Middle frontal gyrus (tissue), 1 donor: ENCODE data around the gene ASTN2.
A peak's percentile ranks its signal among the peaks of the same experiment; 100 is the strongest.

Source experiments
- DNase-seq: peaks from one replicate; pipeline ENCODE4 v3.0.0-alpha.2; 2015; ENCODE audit warnings: low spot score; ENCODE audit errors: extremely low spot score

ASTN2 gene

GRCh38 chr9:117304549-117304948 is 110.3 kb downstream of the ASTN2 start:
- DNase-seq, result no peak

GRCh38 chr9:117303643-117304230 is 111.1 kb downstream of the ASTN2 start:
- no peak for DNase-seq

GRCh38 chr9:117302487-117302886 is 112.4 kb downstream of the ASTN2 start:
- no peak for DNase-seq

GRCh38 chr9:117300371-117301110 is 114.3 kb downstream of the ASTN2 start:
- no peak for DNase-seq

- no peak for DNase-seq
Observed at GRCh38 chr9:117296453-117296852, 118.4 kb downstream of the ASTN2 start.

GRCh38 chr9:117293206-117294114 is 121.4 kb downstream of the ASTN2 start:
- DNase-seq, result no peak

- no peak for DNase-seq
Observed at GRCh38 chr9:117290856-117291622, 123.8 kb downstream of the ASTN2 start.

- DNase-seq, result no peak
Observed at GRCh38 chr9:117290306-117290840, 124.5 kb downstream of the ASTN2 start.

GRCh38 chr9:117286245-117286644 is 128.6 kb downstream of the ASTN2 start:
- DNase-seq, result no peak

GRCh38 chr9:117284414-117284813 is 130.4 kb downstream of the ASTN2 start:
- DNase-seq, result no peak

- no peak for DNase-seq
Observed at GRCh38 chr9:117282541-117282940, 132.3 kb downstream of the ASTN2 start.

GRCh38 chr9:117278471-117279035 is 136.3 kb downstream of the ASTN2 start:
- no peak for DNase-seq

GRCh38 chr9:117278020-117278419 is 136.8 kb downstream of the ASTN2 start:
- DNase-seq, result no peak

GRCh38 chr9:117276444-117276843 is 138.4 kb downstream of the ASTN2 start:
- no peak for DNase-seq

- no peak for DNase-seq
Observed at GRCh38 chr9:117273612-117274011, 141.2 kb downstream of the ASTN2 start.

- DNase-seq, result no peak
Observed at GRCh38 chr9:117268847-117269446, 145.9 kb downstream of the ASTN2 start.

- no peak for DNase-seq
Observed at GRCh38 chr9:117266855-117267497, 147.9 kb downstream of the ASTN2 start.

GRCh38 chr9:117265253-117265652 is 149.6 kb downstream of the ASTN2 start:
- peak; percentile 17 for DNase-seq

GRCh38 chr9:117258184-117258866 is 156.5 kb downstream of the ASTN2 start:
- DNase-seq, result no peak
